ENCODE measurements around the gene IFT25. TPM values are rescaled to one million over a fixed set of nuclear protein-coding genes. Genes with fewer than 3 reads are reported as not detected.

The IFT25 gene
- total and polyA plus RNA-seq, 2 of the 13 experiments (the other 11 are each of a cell fraction or from before 2014, with no cell fraction given), result 19.7 to 48.0 TPM

GRCh38 chr1:53893999-53894636 is 51.4 kb downstream of the IFT25 start, which contains the start of gene DIO1 (continued):
- TF ChIP-seq THAP7 (CRISPR knock-in tag; IDR thresholded peaks at IDR 0.05) (no peak), ATF5 (CRISPR knock-in tag; IDR thresholded peaks at IDR 0.05; ENCODE audit: low read depth) (no peak)

- intact Hi-C loops (cut with micrococcal nuclease; ENCODE audit: unreplicated experiment) (loop anchor here (5.0 kb wide), 1 partner anchor 54 kb away; the partner anchor contains the start of genes IFT25 and LRRC42), in situ Hi-C loops (cut with HindIII; ENCODE audit: extremely low pct_ligation_motif_present, low pct_unique_long_range_greater_than_20kb) (loop anchor here (5.0 kb wide), 1 partner anchor 49 kb away; no protein-coding TSS in a partner anchor)
- BruUV-seq (replicated peaks), result no TSS peak
- ATAC-seq (no peak), FAIRE-seq (no peak), DNase-seq (ENCODE audit: low spot score) (no peak)
- WGBS (ENCODE audit: low lambda C conversion rate), result 98% methylated on average over 5 of the region's 5 CpGs
- no peak overlapping the region for H3K4me2 ChIP-seq (ENCODE audit: low read depth, low read length)
- H4K20me1 ChIP-seq (ENCODE audit: insufficient read depth, low read length), result no peaks in the 10 kb centered on the region; the same call in 1 of the 2 replicates
- H3K4me3 ChIP-seq (replicated peaks in 1 of 3; ENCODE audit: insufficient read depth in 1 of 3, low read depth in 2 of 3, low read length in 3 of 3), result no peak overlapping the region
- TF ChIP-seq POLR2AphosphoS2 (IDR thresholded peaks at IDR 0.05; ENCODE audit: low read depth, low read length) (no peak), TFE3 (CRISPR knock-in tag; IDR thresholded peaks at IDR 0.05) (no peak)
- ChIA-PET POLR2A (interaction anchor here (1.5 to 2.0 kb wide), 2 partner anchors 10 to 17 kb away, joined by 3 to 10 read pairs; no protein-coding TSS in a partner anchor), CTCF (ENCODE audit: low intra/inter-chr PET ratio, low total read pairs) (no interaction called here)
- peaks cover 73% of the 10 kb centered on the region for H3K4me1 ChIP-seq (ENCODE audit: insufficient read depth, low read length)
- H3K9me3 ChIP-seq (ENCODE audit: low read length), result no peaks in the 10 kb centered on the region
- no peaks in the 10 kb centered on the region; a peak in 1 of 5 replicates for H3K27me3 ChIP-seq (ENCODE audit: control insufficient read depth in 1 of 2, insufficient read depth in 2 of 2, low read length in 2 of 2)
- H2AFZ ChIP-seq (ENCODE audit: low read length), result no peak overlapping the region
- no peak overlapping the region for H3K27ac ChIP-seq (ENCODE audit: extremely low read length, insufficient read depth, low read length)
- no peak overlapping the region for H3K9ac ChIP-seq (ENCODE audit: insufficient read depth, low read depth, low read length)
- no peaks in the 10 kb centered on the region for H3K36me3 ChIP-seq (replicated peaks in 1 of 2; ENCODE audit: control insufficient read depth in 1 of 2, insufficient read depth in 2 of 2, low read length in 2 of 2)
- H3K79me2 ChIP-seq (ENCODE audit: insufficient read depth, low read length), result peaks cover 13% of the 10 kb centered on the region
Observed at GRCh38 chr1:53892911-53893310, 52.6 kb downstream of the IFT25 start.

All from HepG2 (cell line).